Measurements from ENCODE around the gene TBC1D7.

TBC1D7 gene

GRCh38 chr6:13289789-13290318 is 38.5 kb downstream of the TBC1D7 start:
- no peak for FAIRE-seq

- no peak for FAIRE-seq
Measured at GRCh38 chr6:13288969-13289391, 39.4 kb downstream of the TBC1D7 start.

- FAIRE-seq = no peak
Measured at GRCh38 chr6:13288481-13288880, 39.9 kb downstream of the TBC1D7 start.

GRCh38 chr6:13287104-13287503 is 41.2 kb downstream of the TBC1D7 start:
- FAIRE-seq = no peak

- FAIRE-seq = no peak
Measured at GRCh38 chr6:13286181-13286580, 42.2 kb downstream of the TBC1D7 start.

GRCh38 chr6:13285705-13286104 is 42.6 kb downstream of the TBC1D7 start:
- FAIRE-seq = no peak

GRCh38 chr6:13284646-13285045 is 43.7 kb downstream of the TBC1D7 start:
- no peak for FAIRE-seq

- no peak for FAIRE-seq
Measured at GRCh38 chr6:13283331-13283730, 45.0 kb downstream of the TBC1D7 start.

- no peak for FAIRE-seq
Measured at GRCh38 chr6:13282393-13283069, 45.8 kb downstream of the TBC1D7 start.

GRCh38 chr6:13281686-13282085 is 46.7 kb downstream of the TBC1D7 start:
- FAIRE-seq = no peak

- no peak for FAIRE-seq
Measured at GRCh38 chr6:13280254-13280653, 48.1 kb downstream of the TBC1D7 start.

- no peak for FAIRE-seq
Measured at GRCh38 chr6:13278991-13279390, 49.3 kb downstream of the TBC1D7 start.

- no peak for FAIRE-seq
Measured at GRCh38 chr6:13278164-13278563, 50.2 kb downstream of the TBC1D7 start.

- FAIRE-seq = no peak
Measured at GRCh38 chr6:13277231-13277630, 51.1 kb downstream of the TBC1D7 start.

- no peak for FAIRE-seq
Measured at GRCh38 chr6:13275435-13275989, 52.8 kb downstream of the TBC1D7 start.

- no peak for FAIRE-seq
Measured at GRCh38 chr6:13274707-13275434, 53.5 kb downstream of the TBC1D7 start.

GRCh38 chr6:13273931-13274706 is 54.2 kb downstream of the TBC1D7 start:
- no peak for FAIRE-seq

GRCh38 chr6:13273202-13273930 is 55.0 kb downstream of the TBC1D7 start:
- FAIRE-seq = no peak

- FAIRE-seq = no peak
Measured at GRCh38 chr6:13272131-13273046, 55.9 kb downstream of the TBC1D7 start.

- FAIRE-seq = no peak
Measured at GRCh38 chr6:13268913-13269518, 59.3 kb downstream of the TBC1D7 start.

GRCh38 chr6:13267142-13267651 is 61.1 kb downstream of the TBC1D7 start:
- no peak for FAIRE-seq
